Prostate gland (tissue), 2 donors: Measurements from ENCODE around the gene R3HCC1L.

ENCODE experiments used
- POLR2A ChIP-seq: fragments of 450-650 bp; IDR thresholded peaks from one replicate; pipeline ENCODE4 v1.6.1; 2016; ENCODE audit warnings: antibody characterized with exemption, mild to moderate bottlenecking
- POLR2AphosphoS5 ChIP-seq: sonication (generic); formaldehyde crosslinking; IDR thresholded peaks from one replicate; pipeline ENCODE4 v1.6.1; 2017; ENCODE audit warnings: antibody characterized with exemption
- TF ChIP-seq, protein P1 (sequence below), 4 experiments: fragments of 200-600 bp in 2 of 4; fragments of 450-650 bp in 2 of 4; sonication (generic) in 2 of 4; IDR thresholded peaks; 1 replicate in 3 of 4; 2 replicates in 1 of 4; pipeline ENCODE4 v1.5.1; 2016 to 2019; ENCODE audit warnings: antibody characterized with exemption in 4 of 4, mild to moderate bottlenecking in 2 of 4, moderate library complexity in 2 of 4

DNA sequence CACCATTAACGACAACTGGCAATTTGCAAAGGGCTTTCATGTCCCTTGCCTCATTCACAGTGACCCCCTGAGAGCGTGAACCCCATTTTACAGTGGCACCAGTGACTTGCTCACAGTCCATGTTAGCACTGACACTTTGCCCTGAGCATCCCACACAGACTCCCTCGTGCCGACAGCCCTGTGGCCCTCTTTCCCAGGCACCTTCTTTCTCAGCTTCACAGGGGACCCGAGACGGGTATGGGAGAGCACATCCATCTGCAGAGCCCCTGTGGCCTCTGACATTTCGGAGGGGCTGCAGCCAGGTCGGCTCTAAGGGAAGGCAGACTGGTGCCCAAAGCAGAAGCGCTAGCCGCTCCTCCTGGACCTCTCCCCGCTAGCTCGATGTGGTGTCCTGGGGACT, 122.7 kb downstream of the R3HCC1L start:
- TF ChIP-seq, protein P1, sequence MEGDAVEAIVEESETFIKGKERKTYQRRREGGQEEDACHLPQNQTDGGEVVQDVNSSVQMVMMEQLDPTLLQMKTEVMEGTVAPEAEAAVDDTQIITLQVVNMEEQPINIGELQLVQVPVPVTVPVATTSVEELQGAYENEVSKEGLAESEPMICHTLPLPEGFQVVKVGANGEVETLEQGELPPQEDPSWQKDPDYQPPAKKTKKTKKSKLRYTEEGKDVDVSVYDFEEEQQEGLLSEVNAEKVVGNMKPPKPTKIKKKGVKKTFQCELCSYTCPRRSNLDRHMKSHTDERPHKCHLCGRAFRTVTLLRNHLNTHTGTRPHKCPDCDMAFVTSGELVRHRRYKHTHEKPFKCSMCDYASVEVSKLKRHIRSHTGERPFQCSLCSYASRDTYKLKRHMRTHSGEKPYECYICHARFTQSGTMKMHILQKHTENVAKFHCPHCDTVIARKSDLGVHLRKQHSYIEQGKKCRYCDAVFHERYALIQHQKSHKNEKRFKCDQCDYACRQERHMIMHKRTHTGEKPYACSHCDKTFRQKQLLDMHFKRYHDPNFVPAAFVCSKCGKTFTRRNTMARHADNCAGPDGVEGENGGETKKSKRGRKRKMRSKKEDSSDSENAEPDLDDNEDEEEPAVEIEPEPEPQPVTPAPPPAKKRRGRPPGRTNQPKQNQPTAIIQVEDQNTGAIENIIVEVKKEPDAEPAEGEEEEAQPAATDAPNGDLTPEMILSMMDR (IDR thresholded peaks at IDR 0.05), result no peak
- TF ChIP-seq POLR2A (no peak), POLR2AphosphoS5 (no peak)
